HEK293 (cell line): ENCODE data around the gene C1orf21.
A peak's percentile ranks its signal among the peaks of the same experiment; 100 is the strongest.

Source experiments
- CTCF ChIA-PET: fragments of 350-600 bp; formaldehyde crosslinking; extraction: SDS; loops from one replicate; lab custom pipeline; 2021; ENCODE audit warnings: antibody characterized with exemption; lab: Yijun Ruan, JAX
- POLR2A ChIA-PET: fragments of 300-600 bp; formaldehyde crosslinking; extraction: SDS; loops from one replicate; lab custom pipeline; 2020; ENCODE audit warnings: antibody characterized with exemption, inconsistent platforms; lab: Yijun Ruan, JAX
- H3K27ac ChIP-seq: fragments of 200-500 bp; sonication (Bioruptor generic); 2 replicates; pipeline ENCODE4 v1.5.1; 2014; ENCODE audit warnings: low read depth, low read length, control low read depth, inconsistent platforms; ENCODE audit errors: extremely low read depth
- H3K36me3 ChIP-seq, 2 experiments: fragments of 200-500 bp in 1 of 2; sonication (Bioruptor generic) in 1 of 2; 1 replicate in 1 of 2; 2 replicates in 1 of 2; pipeline ENCODE4 v1.5.1; 2014 to 2017; ENCODE audit warnings: inconsistent platforms in 2 of 2, low read length in 2 of 2; ENCODE audit not compliant: control insufficient read depth in 2 of 2, insufficient read depth in 1 of 2
- H3K4me1 ChIP-seq: fragments of 200-500 bp; sonication (Bioruptor generic); 2 replicates; pipeline ENCODE4 v1.5.1; 2014; ENCODE audit warnings: mild to moderate bottlenecking, low read length, inconsistent platforms; ENCODE audit not compliant: control insufficient read depth, insufficient read depth
- H3K4me3 ChIP-seq: 2 replicates; pipeline ENCODE4 v1.5.1; 2011; ENCODE audit warnings: low read depth, mild to moderate bottlenecking, control low read depth, low read length, moderate library complexity
- H3K9me3 ChIP-seq: fragments of 200-500 bp; sonication (Bioruptor generic); 2 replicates; pipeline ENCODE4 v1.5.1; 2014; ENCODE audit warnings: low read depth, low read length, inconsistent platforms; ENCODE audit not compliant: control insufficient read depth, insufficient read depth
- FEZF1 ChIP-seq: fragments of 450-650 bp; formaldehyde crosslinking; IDR thresholded peaks from 2 replicates; pipeline ENCODE4 v1.5.1; 2016; ENCODE audit warnings: missing biosample characterization, missing genetic modification characterization
- HOXA7 ChIP-seq: sonication (generic); formaldehyde crosslinking; IDR thresholded peaks from 2 replicates; pipeline ENCODE4 v1.8.1; 2022; ENCODE audit warnings: missing genetic modification reagents, borderline replicate concordance
- IKZF3 ChIP-seq: fragments of 450-650 bp; IDR thresholded peaks from 2 replicates; pipeline ENCODE4 v1.5.0; 2018; ENCODE audit warnings: missing biosample characterization, mild to moderate bottlenecking, missing genetic modification characterization, moderate library complexity
- SALL2 ChIP-seq: fragments of 450-650 bp; formaldehyde crosslinking; IDR thresholded peaks from 2 replicates; pipeline ENCODE4 v1.5.0; 2017; ENCODE audit warnings: missing biosample characterization, mild to moderate bottlenecking, missing genetic modification characterization, borderline replicate concordance
- YY1 ChIP-seq: fragments of 450-650 bp; formaldehyde crosslinking; IDR thresholded peaks from 2 replicates; pipeline ENCODE4 v1.5.1; 2018; ENCODE audit warnings: missing biosample characterization, missing genetic modification characterization
- ZBTB8A ChIP-seq: fragments of 450-650 bp; formaldehyde crosslinking; IDR thresholded peaks from 2 replicates; pipeline ENCODE4 v1.5.1; 2016; ENCODE audit warnings: missing biosample characterization, missing genetic modification characterization
- ZEB2 ChIP-seq: fragments of 450-650 bp; formaldehyde crosslinking; IDR thresholded peaks from 2 replicates; pipeline ENCODE4 v1.5.1; 2016; ENCODE audit warnings: missing biosample characterization, missing genetic modification characterization
- ZFP37 ChIP-seq: fragments of 450-650 bp; formaldehyde crosslinking; IDR thresholded peaks from 2 replicates; pipeline ENCODE4 v1.5.1; 2016; ENCODE audit warnings: missing biosample characterization, missing genetic modification characterization
- ZIC2 ChIP-seq: fragments of 450-650 bp; formaldehyde crosslinking; IDR thresholded peaks from 2 replicates; pipeline ENCODE4 v1.5.1; 2016; ENCODE audit warnings: missing biosample characterization, missing genetic modification characterization
- ZNF10 ChIP-seq: fragments of 450-650 bp; formaldehyde crosslinking; IDR thresholded peaks from 2 replicates; pipeline ENCODE4 v1.5.1; 2017; ENCODE audit warnings: missing biosample characterization, missing genetic modification characterization
- ZNF155 ChIP-seq: fragments of 450-650 bp; formaldehyde crosslinking; IDR thresholded peaks from 2 replicates; pipeline ENCODE4 v1.5.1; 2016; ENCODE audit warnings: missing biosample characterization, missing genetic modification characterization
- ZNF311 ChIP-seq: fragments of 450-650 bp; formaldehyde crosslinking; IDR thresholded peaks from 2 replicates; pipeline ENCODE4 v1.5.1; 2017; ENCODE audit warnings: missing biosample characterization, missing genetic modification characterization, borderline replicate concordance
- ZNF324 ChIP-seq: fragments of 450-650 bp; formaldehyde crosslinking; IDR thresholded peaks from 2 replicates; pipeline ENCODE4 v1.5.1; 2016; ENCODE audit warnings: missing biosample characterization, missing genetic modification characterization
- ZNF335 ChIP-seq: fragments of 450-650 bp; formaldehyde crosslinking; conservative IDR thresholded peaks from 2 replicates; pipeline ENCODE4 v1.5.1; 2016; ENCODE audit warnings: missing biosample characterization, missing genetic modification characterization
- ZNF404 ChIP-seq: fragments of 450-650 bp; formaldehyde crosslinking; IDR thresholded peaks from 2 replicates; pipeline ENCODE4 v1.5.1; 2017; ENCODE audit warnings: missing biosample characterization, missing genetic modification characterization
- ZNF433 ChIP-seq: fragments of 450-650 bp; formaldehyde crosslinking; IDR thresholded peaks from 2 replicates; pipeline ENCODE4 v1.5.1; 2016; ENCODE audit warnings: missing biosample characterization, missing genetic modification characterization, low read depth
- ZNF548 ChIP-seq: fragments of 450-650 bp; formaldehyde crosslinking; IDR thresholded peaks from 2 replicates; pipeline ENCODE4 v1.5.1; 2016; ENCODE audit warnings: missing biosample characterization, missing genetic modification characterization
- ZNF558 ChIP-seq: fragments of 450-650 bp; formaldehyde crosslinking; IDR thresholded peaks from 2 replicates; pipeline ENCODE4 v1.5.1; 2016; ENCODE audit warnings: missing biosample characterization, missing genetic modification characterization
- ZNF600 ChIP-seq: fragments of 450-650 bp; formaldehyde crosslinking; IDR thresholded peaks from 2 replicates; pipeline ENCODE4 v1.5.1; 2016; ENCODE audit warnings: missing biosample characterization, missing genetic modification characterization
- ZNF610 ChIP-seq: fragments of 450-650 bp; formaldehyde crosslinking; IDR thresholded peaks from 2 replicates; pipeline ENCODE4 v1.5.1; 2016; ENCODE audit warnings: missing biosample characterization, missing genetic modification characterization, borderline replicate concordance
- ZNF677 ChIP-seq: fragments of 450-650 bp; IDR thresholded peaks from 2 replicates; pipeline ENCODE4 v1.5.0; 2018; ENCODE audit warnings: missing biosample characterization, mild to moderate bottlenecking, missing genetic modification characterization, moderate library complexity
- ZNF747 ChIP-seq: fragments of 450-650 bp; formaldehyde crosslinking; IDR thresholded peaks from 2 replicates; pipeline ENCODE4 v1.5.1; 2016; ENCODE audit warnings: missing biosample characterization, missing genetic modification characterization
- ZNF830 ChIP-seq: fragments of 450-650 bp; IDR thresholded peaks from 2 replicates; pipeline ENCODE4 v1.5.0; 2018; ENCODE audit warnings: missing biosample characterization, missing genetic modification characterization, low read depth, mild to moderate bottlenecking, moderate library complexity
- ZNF843 ChIP-seq: fragments of 450-650 bp; formaldehyde crosslinking; IDR thresholded peaks from 2 replicates; pipeline ENCODE4 v1.5.1; 2016; ENCODE audit warnings: missing biosample characterization, missing genetic modification characterization
- ZSCAN16 ChIP-seq: fragments of 450-650 bp; formaldehyde crosslinking; IDR thresholded peaks from 2 replicates; pipeline ENCODE4 v1.5.1; 2016; ENCODE audit warnings: missing biosample characterization, missing genetic modification characterization
- ZXDB ChIP-seq: fragments of 450-650 bp; formaldehyde crosslinking; IDR thresholded peaks from 2 replicates; pipeline ENCODE4 v1.5.1; 2016; ENCODE audit warnings: missing biosample characterization, missing genetic modification characterization
- TF ChIP-seq, protein P1 (sequence below): fragments of 450-650 bp; formaldehyde crosslinking; IDR thresholded peaks from 2 replicates; pipeline ENCODE4 v1.5.1; 2016; ENCODE audit warnings: missing biosample characterization, missing genetic modification characterization
- TF ChIP-seq, protein P2 (sequence below): fragments of 450-650 bp; formaldehyde crosslinking; IDR thresholded peaks from 2 replicates; pipeline ENCODE4 v1.5.1; 2016; ENCODE audit warnings: missing biosample characterization, missing genetic modification characterization
- TF ChIP-seq, protein P3 (sequence below): fragments of 450-650 bp; formaldehyde crosslinking; conservative IDR thresholded peaks from 2 replicates; pipeline ENCODE4 v1.5.1; 2016; ENCODE audit warnings: low read depth, missing biosample characterization, missing genetic modification characterization

C1orf21 gene

DNA sequence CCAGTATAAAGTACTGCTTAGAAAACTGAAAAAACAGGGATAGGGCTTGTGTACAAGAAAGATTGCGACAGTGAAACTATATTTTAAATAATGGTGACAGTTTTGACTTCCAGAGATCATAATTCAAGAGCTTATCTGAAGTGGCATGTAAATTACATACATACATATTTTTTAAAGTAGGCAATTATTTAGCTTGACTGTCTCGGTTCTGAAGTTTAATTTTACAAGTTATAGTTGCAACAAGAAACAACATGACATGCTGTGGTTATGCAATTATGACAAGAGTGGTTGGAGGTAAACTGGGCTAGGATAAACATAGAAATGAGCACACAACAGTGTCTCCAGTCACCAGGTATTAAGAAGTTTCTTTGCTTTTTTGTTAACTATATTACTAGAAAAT, 4.1 kb downstream of the C1orf21 start (continued):
- TF ChIP-seq, protein P1, sequence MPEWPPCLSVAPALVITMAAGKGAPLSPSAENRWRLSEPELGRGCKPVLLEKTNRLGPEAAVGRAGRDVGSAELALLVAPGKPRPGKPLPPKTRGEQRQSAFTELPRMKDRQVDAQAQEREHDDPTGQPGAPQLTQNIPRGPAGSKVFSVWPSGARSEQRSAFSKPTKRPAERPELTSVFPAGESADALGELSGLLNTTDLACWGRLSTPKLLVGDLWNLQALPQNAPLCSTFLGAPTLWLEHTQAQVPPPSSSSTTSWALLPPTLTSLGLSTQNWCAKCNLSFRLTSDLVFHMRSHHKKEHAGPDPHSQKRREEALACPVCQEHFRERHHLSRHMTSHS (tag by site-specific recombination): peak; percentile 81; the same call in 1 of the 2 replicates
- TF ChIP-seq ZNF335 (tag by site-specific recombination) (no peak), FEZF1 (tag by site-specific recombination) (peak; percentile 56; the same call in 1 of the 2 replicates), ZNF610 (tag by site-specific recombination) (no peak), HOXA7 (CRISPR knock-in tag) (no peak), ZNF324 (no peak), ZNF677 (tag by site-specific recombination) (no peak), ZNF843 (tag by site-specific recombination) (peak; percentile 18; the same call in 1 of the 2 replicates), ZSCAN16 (tag by site-specific recombination) (no peak), SALL2 (tag by site-specific recombination) (no peak), ZIC2 (no peak; the same call in 1 of the 2 replicates), ZNF10 (tag by site-specific recombination) (no peak), ZNF548 (no peak), ZNF155 (tag by site-specific recombination) (no peak), ZNF311 (tag by site-specific recombination) (no peak), ZXDB (no peak), ZNF747 (tag by site-specific recombination) (no peak), ZEB2 (tag by site-specific recombination) (peak; percentile 48), ZNF404 (tag by site-specific recombination) (no peak), ZNF558 (no peak), ZNF830 (tag by site-specific recombination) (no peak), ZNF433 (tag by site-specific recombination) (no peak)

DNA sequence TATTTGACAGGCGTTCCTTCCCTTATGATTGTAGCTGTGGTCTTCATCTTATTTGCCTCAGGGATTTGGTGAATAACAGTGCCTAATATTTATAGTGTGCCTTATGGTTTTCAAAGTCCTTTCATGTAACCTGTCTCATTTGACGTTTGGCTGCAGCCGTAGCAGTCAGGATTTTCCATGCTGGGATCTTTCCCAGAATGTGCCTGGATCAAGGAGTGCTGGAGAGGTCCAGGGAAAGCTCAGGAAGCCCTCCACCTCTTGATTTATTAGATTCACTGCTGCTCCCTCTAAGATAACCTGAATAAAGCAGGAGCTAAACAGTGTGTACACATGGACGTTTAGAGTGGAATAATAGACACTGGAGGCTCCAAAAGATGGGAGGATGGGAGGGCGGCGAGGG, 5.2 kb downstream of the C1orf21 start:
- ChIA-PET CTCF (interaction anchor here (1.7 kb wide), 1 partner anchor 272 kb away, joined by 7 read pairs; no protein-coding TSS in a partner anchor), POLR2A (no interaction called here)
- H3K36me3 ChIP-seq: no peaks in the 10 kb centered on the region
- H3K4me1 ChIP-seq: peaks cover 27% of the 10 kb centered on the region
- H3K27ac ChIP-seq: no peak overlapping the region
- TF ChIP-seq ZFP37 (tag by site-specific recombination) (no peak), ZBTB8A (tag by site-specific recombination) (no peak), HOXA7 (CRISPR knock-in tag) (no peak), IKZF3 (tag by site-specific recombination) (peak; percentile 58; the same call in 1 of the 2 replicates)
- H3K9me3 ChIP-seq: no peaks in the 10 kb centered on the region
- H3K4me3 ChIP-seq: no peak overlapping the region

DNA sequence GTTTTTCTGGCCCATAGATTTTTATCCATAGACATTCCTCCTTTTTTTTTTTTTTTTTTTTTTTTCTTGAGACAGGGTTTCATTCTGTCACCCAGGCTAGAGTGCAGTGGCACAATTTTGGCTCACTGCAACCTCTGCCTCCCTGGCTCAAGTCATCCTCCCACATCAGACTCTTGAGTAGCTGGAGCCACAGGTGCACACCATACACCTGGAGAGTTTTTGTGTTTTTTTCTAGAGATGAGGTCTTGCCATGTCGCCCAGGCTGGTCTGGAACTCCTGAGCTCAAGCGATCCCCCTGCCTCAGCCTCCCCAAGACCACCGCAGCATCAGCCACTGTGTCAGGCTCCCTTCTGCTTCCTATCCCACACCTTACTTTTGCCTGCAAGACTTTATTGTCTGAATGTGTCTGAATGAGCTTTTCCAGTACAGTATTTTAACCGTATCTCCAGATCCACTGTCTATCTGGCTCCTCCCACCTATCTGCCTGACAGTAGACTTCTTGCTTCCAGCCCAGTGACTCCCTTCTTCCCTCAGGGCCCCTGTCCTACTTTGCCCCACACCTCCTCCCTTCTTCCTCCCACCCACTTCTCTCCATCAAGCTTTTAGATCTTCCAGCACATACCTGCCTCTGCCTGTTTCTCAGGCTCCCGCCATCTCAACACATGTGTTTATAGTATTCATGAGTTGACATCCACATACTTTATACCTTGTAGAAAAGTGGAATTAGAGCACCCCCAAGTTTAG, 6.1 kb downstream of the C1orf21 start:
- POLR2A ChIA-PET: no interaction called here
- TF ChIP-seq ZNF548 (no peak), ZNF600 (tag by site-specific recombination) (0 out of 2 replicates have a peak, but pooled peaks have one; percentile 59), YY1 (no peak)
- TF ChIP-seq, protein P2, sequence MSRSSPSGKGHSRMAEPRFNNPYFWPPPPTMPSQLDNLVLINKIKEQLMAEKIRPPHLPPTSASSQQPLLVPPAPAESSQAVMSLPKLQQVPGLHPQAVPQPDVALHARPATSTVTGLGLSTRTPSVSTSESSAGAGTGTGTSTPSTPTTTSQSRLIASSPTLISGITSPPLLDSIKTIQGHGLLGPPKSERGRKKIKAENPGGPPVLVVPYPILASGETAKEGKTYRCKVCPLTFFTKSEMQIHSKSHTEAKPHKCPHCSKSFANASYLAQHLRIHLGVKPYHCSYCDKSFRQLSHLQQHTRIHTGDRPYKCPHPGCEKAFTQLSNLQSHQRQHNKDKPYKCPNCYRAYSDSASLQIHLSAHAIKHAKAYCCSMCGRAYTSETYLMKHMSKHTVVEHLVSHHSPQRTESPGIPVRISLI (tag by site-specific recombination): peak; percentile 43; the same call in 1 of the 2 replicates
- TF ChIP-seq, protein P3, sequence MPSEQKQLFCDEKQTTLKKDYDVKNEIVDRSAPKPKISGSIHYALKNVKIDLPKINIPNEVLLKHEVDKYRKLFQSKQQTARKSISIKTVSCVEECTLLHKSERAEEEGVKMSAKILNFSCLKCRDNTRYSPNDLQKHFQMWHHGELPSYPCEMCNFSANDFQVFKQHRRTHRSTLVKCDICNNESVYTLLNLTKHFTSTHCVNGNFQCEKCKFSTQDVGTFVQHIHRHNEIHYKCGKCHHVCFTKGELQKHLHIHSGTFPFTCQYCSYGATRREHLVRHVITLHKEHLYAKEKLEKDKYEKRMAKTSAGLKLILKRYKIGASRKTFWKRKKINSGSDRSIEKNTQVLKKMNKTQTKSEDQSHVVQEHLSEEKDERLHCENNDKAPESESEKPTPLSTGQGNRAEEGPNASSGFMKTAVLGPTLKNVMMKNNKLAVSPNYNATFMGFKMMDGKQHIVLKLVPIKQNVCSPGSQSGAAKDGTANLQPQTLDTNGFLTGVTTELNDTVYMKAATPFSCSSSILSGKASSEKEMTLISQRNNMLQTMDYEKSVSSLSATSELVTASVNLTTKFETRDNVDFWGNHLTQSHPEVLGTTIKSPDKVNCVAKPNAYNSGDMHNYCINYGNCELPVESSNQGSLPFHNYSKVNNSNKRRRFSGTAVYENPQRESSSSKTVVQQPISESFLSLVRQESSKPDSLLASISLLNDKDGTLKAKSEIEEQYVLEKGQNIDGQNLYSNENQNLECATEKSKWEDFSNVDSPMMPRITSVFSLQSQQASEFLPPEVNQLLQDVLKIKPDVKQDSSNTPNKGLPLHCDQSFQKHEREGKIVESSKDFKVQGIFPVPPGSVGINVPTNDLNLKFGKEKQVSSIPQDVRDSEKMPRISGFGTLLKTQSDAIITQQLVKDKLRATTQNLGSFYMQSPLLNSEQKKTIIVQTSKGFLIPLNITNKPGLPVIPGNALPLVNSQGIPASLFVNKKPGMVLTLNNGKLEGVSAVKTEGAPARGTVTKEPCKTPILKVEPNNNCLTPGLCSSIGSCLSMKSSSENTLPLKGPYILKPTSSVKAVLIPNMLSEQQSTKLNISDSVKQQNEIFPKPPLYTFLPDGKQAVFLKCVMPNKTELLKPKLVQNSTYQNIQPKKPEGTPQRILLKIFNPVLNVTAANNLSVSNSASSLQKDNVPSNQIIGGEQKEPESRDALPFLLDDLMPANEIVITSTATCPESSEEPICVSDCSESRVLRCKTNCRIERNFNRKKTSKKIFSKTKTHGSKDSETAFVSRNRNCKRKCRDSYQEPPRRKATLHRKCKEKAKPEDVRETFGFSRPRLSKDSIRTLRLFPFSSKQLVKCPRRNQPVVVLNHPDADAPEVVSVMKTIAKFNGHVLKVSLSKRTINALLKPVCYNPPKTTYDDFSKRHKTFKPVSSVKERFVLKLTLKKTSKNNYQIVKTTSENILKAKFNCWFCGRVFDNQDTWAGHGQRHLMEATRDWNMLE (tag by site-specific recombination): no peak

More for the DNA sequence above, 6.1 kb downstream of the C1orf21 start:
- no peak overlapping the region for H3K27ac ChIP-seq
- CTCF ChIA-PET: interaction anchor here (0.6 to 0.9 kb wide), 4 partner anchors 9 to 300 kb away, joined by 3 to 5 read pairs (median 4); no protein-coding TSS in a partner anchor
- H3K4me1 ChIP-seq: peaks cover 27% of the 10 kb centered on the region
- H3K36me3 ChIP-seq: no peaks in the 10 kb centered on the region
- no peak overlapping the region for H3K4me3 ChIP-seq
- H3K9me3 ChIP-seq: no peaks in the 10 kb centered on the region
